Activated CD4-positive, alpha-beta T cell treated with anti-CD3 and anti-CD28 coated beads, Interleukin-2, amount 10 ng/mL, durations not matched to agents 24 days and 14 days (primary cell): ENCODE results near the gene G6PC1. TPM values are rescaled to one million over a fixed set of nuclear protein-coding genes. Genes with fewer than 3 reads are reported as not detected.
"Not testable (repeated sequence)": the region's sequence is repeated elsewhere in the genome, so short reads cannot be mapped to it uniquely, and the experiment has no call there.

Experiments used
- DNase-seq: peaks from one replicate; pipeline ENCODE4 v3.0.0; 2022
- H3K27ac Mint-ChIP-seq: one replicate; pipeline ENCODE4 v1.8.0; 2022; ENCODE audit warnings: mild to moderate bottlenecking, mixed read lengths
- H3K27me3 Mint-ChIP-seq: one replicate; pipeline ENCODE4 v1.8.0; 2022; ENCODE audit warnings: mixed read lengths
- H3K36me3 Mint-ChIP-seq: one replicate; pipeline ENCODE4 v1.8.0; 2022; ENCODE audit warnings: low read depth, mild to moderate bottlenecking, mixed read lengths
- H3K4me1 Mint-ChIP-seq: one replicate; pipeline ENCODE4 v1.8.0; 2021; ENCODE audit warnings: mixed read lengths
- H3K4me3 Mint-ChIP-seq: one replicate; pipeline ENCODE4 v1.8.0; 2022; ENCODE audit warnings: mild to moderate bottlenecking, moderate library complexity, mixed read lengths
- H3K9me3 Mint-ChIP-seq: one replicate; pipeline ENCODE4 v1.8.0; 2021; ENCODE audit warnings: mixed read lengths
- intact Hi-C: fragments of 100-400 bp; cut with micrococcal nuclease; formaldehyde crosslinking; loops from one replicate; pipeline ENCODE4 v1.15.1; 2023
- total RNA-seq: library from RNA; stranded (reverse); gene quantifications from 2 replicates; pipeline ENCODE4 v1.2.3, GENCODE V29; 2022

G6PC1 gene
- total RNA-seq, 1 donor from 2014 or later, result not detected

GRCh38 chr17:42881706-42882105 lies 18.9 kb upstream of the G6PC1 start:
- H3K27ac Mint-ChIP-seq, H3K36me3 Mint-ChIP-seq, intact Hi-C loops, H3K9me3 Mint-ChIP-seq, H3K4me3 Mint-ChIP-seq, H3K27me3 Mint-ChIP-seq, H3K4me1 Mint-ChIP-seq, DNase-seq: not testable (repeated sequence)

GRCh38 chr17:42882166-42882565 lies 18.4 kb upstream of the G6PC1 start:
- peaks cover 4% of the 10 kb centered on the region for H3K27me3 Mint-ChIP-seq
- H3K36me3 Mint-ChIP-seq, result no peaks in the 10 kb centered on the region
- no peak overlapping the region for H3K4me3 Mint-ChIP-seq
- no peak for DNase-seq
- peaks cover 2% of the 10 kb centered on the region for H3K4me1 Mint-ChIP-seq
- no peaks in the 10 kb centered on the region for H3K9me3 Mint-ChIP-seq
- intact Hi-C loops, result no loop called here
- H3K27ac Mint-ChIP-seq, result no peak overlapping the region

- no peak overlapping the region for H3K27ac Mint-ChIP-seq
- H3K4me3 Mint-ChIP-seq, result no peak overlapping the region
- intact Hi-C loops, result no loop called here
- no peak for DNase-seq
- H3K36me3 Mint-ChIP-seq, result no peaks in the 10 kb centered on the region
- H3K27me3 Mint-ChIP-seq, result peaks cover 4% of the 10 kb centered on the region
- peaks cover 2% of the 10 kb centered on the region for H3K4me1 Mint-ChIP-seq
- H3K9me3 Mint-ChIP-seq, result no peaks in the 10 kb centered on the region
Measured at GRCh38 chr17:42883802-42884558, 16.6 kb upstream of the G6PC1 start.

- H3K4me3 Mint-ChIP-seq, H3K27ac Mint-ChIP-seq, H3K4me1 Mint-ChIP-seq, H3K9me3 Mint-ChIP-seq, H3K27me3 Mint-ChIP-seq, H3K36me3 Mint-ChIP-seq, intact Hi-C loops, DNase-seq: not testable (repeated sequence)
Measured at GRCh38 chr17:42885806-42886205, 14.8 kb upstream of the G6PC1 start.

- intact Hi-C loops, result no loop called here
- no peak overlapping the region for H3K4me3 Mint-ChIP-seq
Measured at GRCh38 chr17:42886283-42887176, 14.1 kb upstream of the G6PC1 start.

GRCh38 chr17:42889809-42890208 lies 10.8 kb upstream of the G6PC1 start:
- Mint-ChIP-seq H3K9me3 (no peaks in the 10 kb centered on the region), H3K36me3 (no peaks in the 10 kb centered on the region), H3K27ac (no peak overlapping the region), H3K4me1 (peaks cover 4% of the 10 kb centered on the region), H3K4me3 (no peak overlapping the region), H3K27me3 (peaks cover 10% of the 10 kb centered on the region)
- no peak for DNase-seq
- intact Hi-C loops, result no loop called here

More at GRCh38 chr17:42886283-42887176, 14.1 kb upstream of the G6PC1 start:
- Mint-ChIP-seq H3K4me1 (peaks cover 2% of the 10 kb centered on the region), H3K27ac (no peak overlapping the region), H3K27me3 (peaks cover 5% of the 10 kb centered on the region), H3K9me3 (no peaks in the 10 kb centered on the region), H3K36me3 (no peaks in the 10 kb centered on the region)
- no peak for DNase-seq

DNA sequence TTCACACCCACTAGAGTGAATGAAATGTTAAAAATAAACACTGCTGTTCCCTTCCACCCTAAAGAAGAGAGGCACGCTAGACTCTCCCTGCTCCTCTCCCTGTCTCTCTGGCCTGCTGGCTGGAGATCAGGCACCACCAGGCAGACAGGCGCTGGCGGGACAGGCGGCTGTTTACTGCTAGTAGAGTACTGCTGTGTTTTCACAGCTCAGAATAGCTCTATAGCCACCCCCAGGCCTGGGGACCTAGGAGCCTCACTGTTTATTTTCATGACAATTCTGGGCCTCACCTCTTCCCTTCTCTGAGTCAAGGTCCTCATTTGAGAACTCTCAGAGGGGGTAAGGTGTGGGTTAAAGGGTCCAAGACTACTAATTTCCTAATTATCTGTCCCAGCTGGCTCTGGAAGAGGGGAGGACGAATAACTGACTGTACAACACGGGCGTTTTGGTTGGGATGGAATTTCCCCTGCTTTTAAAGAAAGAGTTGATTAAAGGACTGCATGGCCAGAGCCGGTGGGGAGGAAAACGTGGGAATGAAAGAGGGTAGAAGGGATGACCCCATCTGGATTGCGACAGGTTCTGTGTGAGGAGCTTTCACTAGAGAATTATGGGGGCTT lies 9.0 kb upstream of the G6PC1 start:
- H3K36me3 Mint-ChIP-seq, result no peaks in the 10 kb centered on the region
- peaks cover 13% of the 10 kb centered on the region for H3K27me3 Mint-ChIP-seq
- no peak overlapping the region for H3K27ac Mint-ChIP-seq
- no peaks in the 10 kb centered on the region for H3K9me3 Mint-ChIP-seq
- peaks cover 2% of the 10 kb centered on the region for H3K4me1 Mint-ChIP-seq
- DNase-seq, result no peak
- intact Hi-C loops, result no loop called here
- H3K4me3 Mint-ChIP-seq, result no peak overlapping the region

DNA sequence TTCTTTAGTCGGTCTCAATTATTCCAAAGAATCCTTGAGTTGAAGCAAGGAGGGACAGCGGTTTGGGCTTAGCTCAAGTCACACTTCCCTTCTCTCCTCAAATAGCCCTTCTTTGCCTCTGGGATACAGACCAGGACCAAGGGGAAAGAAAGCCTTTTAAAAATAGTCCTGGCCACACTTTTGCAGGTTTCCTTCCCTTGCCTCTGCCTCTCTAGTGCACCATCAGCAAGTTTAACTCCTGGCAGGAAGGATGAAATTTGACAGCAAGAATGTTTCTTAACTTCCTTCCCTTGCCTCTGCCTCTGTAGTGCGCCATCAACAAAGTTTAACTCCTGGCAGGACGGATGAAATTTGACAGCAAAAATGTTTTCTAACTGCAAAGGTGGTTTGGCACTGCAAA lies 7.2 kb upstream of the G6PC1 start:
- no peak for DNase-seq
- Mint-ChIP-seq H3K4me3 (no peak overlapping the region), H3K27ac (no peak overlapping the region), H3K9me3 (no peaks in the 10 kb centered on the region), H3K27me3 (peaks cover 15% of the 10 kb centered on the region), H3K4me1 (peaks cover 2% of the 10 kb centered on the region), H3K36me3 (no peaks in the 10 kb centered on the region)
- intact Hi-C loops, result no loop called here

- no peak for DNase-seq
- Mint-ChIP-seq H3K4me3 (no peak overlapping the region), H3K27me3 (peaks cover 15% of the 10 kb centered on the region), H3K36me3 (no peaks in the 10 kb centered on the region), H3K9me3 (no peaks in the 10 kb centered on the region), H3K27ac (no peak overlapping the region), H3K4me1 (peaks cover 2% of the 10 kb centered on the region)
- intact Hi-C loops, result no loop called here
Measured at GRCh38 chr17:42894283-42895184, 6.1 kb upstream of the G6PC1 start.

DNA sequence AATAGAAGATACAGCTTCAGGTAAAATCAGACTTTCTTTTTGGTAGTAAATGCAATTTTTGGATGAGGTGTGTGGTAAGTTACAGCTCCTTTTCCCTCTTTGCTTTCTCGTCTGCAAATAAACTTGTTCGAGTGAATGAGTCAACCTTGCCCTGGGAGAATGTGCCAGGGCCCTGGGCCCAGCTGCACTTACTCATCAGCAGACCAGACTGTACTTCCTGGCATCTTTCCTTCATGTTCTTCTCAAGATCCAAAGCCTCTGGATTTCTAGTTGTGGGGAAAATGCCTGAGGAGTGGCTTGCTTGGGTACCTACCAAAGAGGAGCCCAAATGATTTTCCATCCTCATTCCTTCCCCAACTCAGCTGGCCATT lies 5.4 kb upstream of the G6PC1 start:
- Mint-ChIP-seq H3K27me3 (peaks cover 16% of the 10 kb centered on the region), H3K36me3 (no peaks in the 10 kb centered on the region)

DNA sequence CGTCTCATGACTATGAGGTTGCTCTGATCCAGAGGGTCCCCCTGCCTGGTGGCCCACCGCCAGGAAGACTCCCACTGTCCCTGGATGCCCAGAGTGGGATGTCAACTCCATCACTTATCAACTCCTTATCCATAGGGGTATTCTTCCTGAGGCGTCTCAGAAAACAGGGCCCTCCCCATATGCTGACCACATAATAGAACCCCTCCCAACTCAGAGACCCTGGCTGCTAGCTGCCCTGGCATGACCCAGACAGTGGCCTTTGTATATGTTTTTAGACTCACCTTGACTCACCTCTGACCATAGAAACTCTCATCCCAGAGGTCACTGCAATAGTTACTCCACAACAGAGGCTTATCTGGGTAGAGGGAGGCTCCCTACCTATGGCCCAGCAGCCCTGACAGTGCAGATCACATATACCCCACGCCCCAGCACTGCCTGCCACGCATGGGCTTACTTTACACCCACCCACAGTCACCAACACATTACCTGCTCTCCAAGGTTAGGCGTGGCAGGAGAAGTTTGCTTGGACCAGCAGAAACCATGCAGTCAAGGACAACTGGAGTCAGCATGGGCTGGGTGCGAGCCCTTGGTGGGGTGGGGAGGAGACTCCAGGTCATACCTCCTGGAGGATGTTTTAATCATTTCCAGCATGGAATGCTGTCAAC lies 2.3 kb upstream of the G6PC1 start:
- H3K27ac Mint-ChIP-seq, result no peak overlapping the region
- H3K4me1 Mint-ChIP-seq, result peaks cover 2% of the 10 kb centered on the region

More for the DNA sequence above, 5.4 kb upstream of the G6PC1 start:
- Mint-ChIP-seq H3K4me1 (peaks cover 2% of the 10 kb centered on the region), H3K9me3 (no peaks in the 10 kb centered on the region), H3K27ac (no peak overlapping the region), H3K4me3 (no peak overlapping the region)
- DNase-seq, result no peak
- intact Hi-C loops, result no loop called here

DNA sequence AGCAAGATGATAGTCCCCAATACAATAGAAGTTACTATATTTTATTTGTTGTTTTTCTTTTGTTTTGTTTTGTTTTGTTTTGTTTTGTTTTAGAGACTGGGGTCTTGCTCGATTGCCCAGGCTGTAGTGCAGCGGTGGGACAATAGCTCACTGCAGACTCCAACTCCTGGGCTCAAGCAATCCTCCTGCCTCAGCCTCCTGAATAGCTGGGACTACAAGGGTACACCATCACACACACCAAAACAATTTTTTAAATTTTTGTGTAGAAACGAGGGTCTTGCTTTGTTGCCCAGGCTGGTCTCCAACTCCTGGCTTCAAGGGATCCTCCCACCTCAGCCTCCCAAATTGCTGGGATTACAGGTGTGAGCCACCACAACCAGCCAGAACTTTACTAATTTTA lies 618 bp upstream of the G6PC1 start:
- DNase-seq, H3K36me3 Mint-ChIP-seq, H3K4me3 Mint-ChIP-seq, H3K27ac Mint-ChIP-seq, intact Hi-C loops, H3K27me3 Mint-ChIP-seq, H3K4me1 Mint-ChIP-seq, H3K9me3 Mint-ChIP-seq: not testable (repeated sequence)

More for the DNA sequence above, 2.3 kb upstream of the G6PC1 start:
- Mint-ChIP-seq H3K9me3 (no peaks in the 10 kb centered on the region), H3K27me3 (peaks cover 12% of the 10 kb centered on the region), H3K36me3 (no peaks in the 10 kb centered on the region), H3K4me3 (no peak overlapping the region)
- intact Hi-C loops, result no loop called here
- no peak for DNase-seq
